Testis (tissue), 2 donors: ENCODE measurements around the gene OR4D1.

Experiments
- CTCF ChIP-seq, 3 experiments: fragments of 450-650 bp in 2 of 3; fragments of 200-600 bp in 1 of 3; sonication (generic) in 1 of 3; IDR thresholded peaks; one replicate each; pipeline ENCODE4 v1.5.1; 2016 to 2019; ENCODE audit warnings: antibody characterized with exemption in 3 of 3, mild to moderate bottlenecking in 2 of 3, moderate library complexity in 1 of 3
- POLR2A ChIP-seq: fragments of 450-650 bp; IDR thresholded peaks from one replicate; pipeline ENCODE4 v1.6.1; 2017; ENCODE audit warnings: antibody characterized with exemption, mild to moderate bottlenecking, moderate library complexity

GRCh38 chr17:58141505-58141904 is 6.7 kb upstream of the OR4D1 start:
- no peak for TF ChIP-seq POLR2A
- TF ChIP-seq CTCF (IDR thresholded peaks at IDR 0.05): no peak
